SK-N-SH (cell line): ENCODE measurements around the gene RHBDL1. TPM values are rescaled to one million over a fixed set of nuclear protein-coding genes. Genes with fewer than 3 reads are reported as not detected.

Experiments
- CTCF ChIA-PET: fragments of 300-600, 350-600 bp; formaldehyde crosslinking; extraction: SDS; loops from one replicate; lab custom pipeline; 2021; lab: Yijun Ruan, JAX
- POLR2A ChIA-PET: fragments of 350-600 bp; sonication (Branson Sonifier 250); formaldehyde crosslinking; extraction: SDS; loops from one replicate; lab custom pipeline; 2020; ENCODE audit warnings: antibody characterized with exemption, inconsistent platforms; lab: Yijun Ruan, JAX
- DNase-seq: peaks from one replicate; pipeline ENCODE4 v3.0.0; 2012
- H2AFZ ChIP-seq: fragments of 200-600 bp; sonication (generic); 2 replicates; pipeline ENCODE4 v1.8.1; 2016; ENCODE audit warnings: antibody characterized with exemption, mild to moderate bottlenecking, low read depth
- H3F3A ChIP-seq: fragments of 200-600 bp; sonication (generic); replicated peaks from 2 replicates; pipeline ENCODE3; 2016; ENCODE audit warnings: antibody characterized with exemption, mild to moderate bottlenecking; ENCODE audit not compliant: insufficient read depth
- H3K27ac ChIP-seq, 2 experiments: fragments of 200-500 bp in 1 of 2; fragments of 200-600 bp in 1 of 2; sonication (Bioruptor generic) in 1 of 2; sonication (generic), shearing (Covaris generic) in 1 of 2; 2 replicates each; pipeline versions ENCODE4 v1.5.1 to v1.6.1; 2014 to 2016; ENCODE audit warnings: low read depth in 2 of 2, inconsistent platforms in 1 of 2, low read length in 1 of 2, mild to moderate bottlenecking in 1 of 2, mixed read lengths in 1 of 2
- H3K27me3 ChIP-seq: fragments of 200-600 bp; sonication (generic), shearing (Covaris generic); 2 replicates; pipeline ENCODE4 v1.6.1; 2016; ENCODE audit warnings: mixed run types; ENCODE audit not compliant: insufficient read depth
- H3K36me3 ChIP-seq, 2 experiments: fragments of 200-500 bp in 1 of 2; fragments of 200-600 bp in 1 of 2; sonication (Bioruptor generic) in 1 of 2; sonication (generic) in 1 of 2; replicated peaks in 1 of 2; 2 replicates each; pipeline versions ENCODE3 to v1.5.1; 2014 to 2016; ENCODE audit warnings: low read length in 1 of 2, mild to moderate bottlenecking in 1 of 2; ENCODE audit not compliant: insufficient read depth in 2 of 2, control insufficient read depth in 1 of 2
- H3K4me1 ChIP-seq, 2 experiments: fragments of 200-500 bp in 1 of 2; fragments of 200-600 bp in 1 of 2; sonication (Bioruptor generic) in 1 of 2; sonication (generic), shearing (Covaris generic) in 1 of 2; 2 replicates each; pipeline versions ENCODE4 v1.5.1 to v1.6.1; 2014 to 2016; ENCODE audit warnings: low read depth in 1 of 2, low read length in 1 of 2, mixed run types in 1 of 2; ENCODE audit not compliant: insufficient read depth in 2 of 2, control insufficient read depth in 1 of 2
- H3K4me2 ChIP-seq: fragments of 200-600 bp; sonication (generic), shearing (Covaris generic); 2 replicates; pipeline ENCODE4 v1.6.1; 2017; ENCODE audit warnings: mixed run types
- H3K4me3 ChIP-seq, 2 experiments: fragments of 200-500 bp in 1 of 2; fragments of 200-600 bp in 1 of 2; sonication (Bioruptor generic) in 1 of 2; sonication (generic), shearing (Covaris generic) in 1 of 2; 2 replicates each; pipeline versions ENCODE4 v1.5.1 to v1.8.1; 2014 to 2016; ENCODE audit warnings: low read depth in 2 of 2, inconsistent platforms in 1 of 2, low read length in 1 of 2, mild to moderate bottlenecking in 1 of 2, mixed read lengths in 1 of 2, moderate library complexity in 1 of 2
- H3K79me2 ChIP-seq: fragments of 200-600 bp; sonication (generic); 2 replicates; pipeline ENCODE4 v1.8.1; 2017; ENCODE audit warnings: mild to moderate bottlenecking; ENCODE audit not compliant: insufficient read depth
- H3K9ac ChIP-seq: fragments of 200-600 bp; sonication (generic); 2 replicates; pipeline ENCODE4 v1.6.1; 2017; ENCODE audit warnings: mixed run types
- H3K9me2 ChIP-seq: fragments of 200-600 bp; sonication (generic); 2 replicates; pipeline ENCODE4 v1.6.1; 2017; ENCODE audit warnings: mixed run types
- H3K9me3 ChIP-seq: fragments of 200-600 bp; sonication (generic); 2 replicates; pipeline ENCODE4 v1.6.1; 2017; ENCODE audit warnings: mixed run types, mild to moderate bottlenecking, moderate library complexity
- H4K20me1 ChIP-seq: fragments of 200-600 bp; sonication (generic); 2 replicates; pipeline ENCODE4 v1.6.1; 2017; ENCODE audit warnings: mild to moderate bottlenecking, mixed run types; ENCODE audit not compliant: insufficient read depth
- CHD2 ChIP-seq: fragments of 150-350 bp; IDR thresholded peaks from 2 replicates; pipeline ENCODE4 v1.6.1; 2018; ENCODE audit warnings: low read length; ENCODE audit not compliant: partially characterized antibody
- ELF1 ChIP-seq: IDR thresholded peaks from 2 replicates; pipeline ENCODE4 v1.4.0; 2012
- EP300 ChIP-seq, 2 experiments: IDR thresholded peaks; 2 replicates each; pipeline versions ENCODE4 v1.4.0 to v1.6.1; 2012; ENCODE audit warnings: borderline replicate concordance in 1 of 2, low read depth in 1 of 2, low read length in 1 of 2
- FOXM1 ChIP-seq: IDR thresholded peaks from 2 replicates; pipeline ENCODE4 v1.4.0; 2012; ENCODE audit warnings: low read depth, mild to moderate bottlenecking
- GABPA ChIP-seq: IDR thresholded peaks from 2 replicates; pipeline ENCODE4 v1.4.0; 2012; ENCODE audit warnings: low read depth, mild to moderate bottlenecking
- MXI1 ChIP-seq: IDR thresholded peaks from 2 replicates; pipeline ENCODE4 v1.6.1; 2012; ENCODE audit warnings: mild to moderate bottlenecking, low read depth, low read length, improper control_type of control experiment
- POLR2AphosphoS5 ChIP-seq: IDR thresholded peaks from 2 replicates; pipeline ENCODE4 v1.6.1; 2012; ENCODE audit warnings: low read depth, low read length
- RXRA ChIP-seq: IDR thresholded peaks from 2 replicates; pipeline ENCODE4 v1.4.0; 2012; ENCODE audit warnings: low read depth, mild to moderate bottlenecking, borderline replicate concordance
- SIN3A ChIP-seq: IDR thresholded peaks from 2 replicates; pipeline ENCODE4 v1.6.1; 2012; ENCODE audit warnings: low read depth, mild to moderate bottlenecking, low read length, moderate library complexity, borderline replicate concordance
- TAF1 ChIP-seq: IDR thresholded peaks from 2 replicates; pipeline ENCODE4 v1.6.1; 2012; ENCODE audit warnings: low read depth, mild to moderate bottlenecking, low read length, moderate library complexity, borderline replicate concordance
- TCF12 ChIP-seq: IDR thresholded peaks from 2 replicates; pipeline ENCODE4 v1.4.0; 2012
- TEAD4 ChIP-seq: IDR thresholded peaks from 2 replicates; pipeline ENCODE4 v1.4.0; 2012; ENCODE audit warnings: mild to moderate bottlenecking, borderline replicate concordance; ENCODE audit not compliant: insufficient read depth
- YY1 ChIP-seq: IDR thresholded peaks from 2 replicates; pipeline ENCODE4 v1.4.0; 2012; ENCODE audit warnings: low read depth, mild to moderate bottlenecking
- WGBS: methylation state at CpG from one replicate; pipeline ENCODE4 v1.1.6; 2017; ENCODE audit warnings: low lambda C conversion rate; 5-methylcytosine and 5-hydroxymethylcytosine counted together
- polyA plus RNA-seq, 3 experiments: library from polyadenylated mRNA; depleted of rRNA; stranded (reverse); fragments of >200 nt; gene quantifications; 2 replicates each; pipeline ENCODE4 v1.2.3, GENCODE V29; 2012
- TF ChIP-seq, protein P1 (sequence below): IDR thresholded peaks from 2 replicates; pipeline ENCODE4 v1.4.0; 2012; ENCODE audit warnings: low read depth
- TF ChIP-seq, protein P2 (sequence below): IDR thresholded peaks from 2 replicates; pipeline ENCODE4; 2012
- TF ChIP-seq, protein P3 (sequence below): IDR thresholded peaks from 2 replicates; pipeline ENCODE4 v1.4.0; 2012; ENCODE audit warnings: low read depth, borderline replicate concordance
- TF ChIP-seq, protein P4 (sequence below): IDR thresholded peaks from 2 replicates; pipeline ENCODE4 v1.4.0; 2012; ENCODE audit warnings: low read depth, borderline replicate concordance
- TF ChIP-seq, protein P5 (sequence below): fragments of 200-600 bp; sonication (generic); IDR thresholded peaks from 2 replicates; pipeline ENCODE4 v1.6.1; 2017; ENCODE audit warnings: antibody characterized with exemption, mild to moderate bottlenecking, moderate library complexity
- TF ChIP-seq, protein P6 (sequence below): fragments of 150-350 bp; IDR thresholded peaks from 2 replicates; pipeline ENCODE4 v1.6.1; 2016; ENCODE audit warnings: mild to moderate bottlenecking, low read depth, low read length
- TF ChIP-seq, protein P7 (sequence below): IDR thresholded peaks from 2 replicates; pipeline ENCODE4 v1.6.1; 2012; ENCODE audit warnings: mild to moderate bottlenecking, low read depth, low read length, moderate library complexity

RHBDL1 gene
- polyA plus RNA-seq, 1 of the 3 experiments (the other 2 are of a cell fraction), result 4.1 TPM

DNA sequence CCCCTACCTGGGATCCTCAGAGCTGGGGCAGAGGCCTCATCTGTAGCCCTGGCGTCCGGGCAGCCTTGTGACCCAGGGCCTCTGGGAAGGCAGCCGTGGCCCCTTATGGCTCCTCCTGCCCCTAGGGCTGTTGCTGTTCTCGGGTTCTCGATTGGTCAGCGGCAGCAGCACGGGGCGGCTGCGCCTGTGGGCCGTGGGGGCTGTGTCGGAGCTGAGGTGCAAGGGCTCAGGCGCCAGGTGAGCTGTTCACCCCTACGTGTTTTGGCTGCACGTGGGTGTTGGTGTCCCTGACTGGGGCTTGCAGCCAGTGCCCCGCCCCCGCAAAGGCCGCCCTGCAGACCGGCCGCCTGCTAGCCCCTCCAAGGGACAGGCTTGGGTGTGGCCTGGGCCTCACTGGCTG is 13.4 kb upstream of the RHBDL1 start:
- TF ChIP-seq TCF12, result no peak
- TF ChIP-seq ELF1, result no peak
- no peak for TF ChIP-seq TAF1
- TF ChIP-seq YY1, result no peak
- no peak for TF ChIP-seq SIN3A
- TF ChIP-seq, protein P1, sequence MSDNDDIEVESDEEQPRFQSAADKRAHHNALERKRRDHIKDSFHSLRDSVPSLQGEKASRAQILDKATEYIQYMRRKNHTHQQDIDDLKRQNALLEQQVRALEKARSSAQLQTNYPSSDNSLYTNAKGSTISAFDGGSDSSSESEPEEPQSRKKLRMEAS, result no peak
- TF ChIP-seq, protein P2, sequence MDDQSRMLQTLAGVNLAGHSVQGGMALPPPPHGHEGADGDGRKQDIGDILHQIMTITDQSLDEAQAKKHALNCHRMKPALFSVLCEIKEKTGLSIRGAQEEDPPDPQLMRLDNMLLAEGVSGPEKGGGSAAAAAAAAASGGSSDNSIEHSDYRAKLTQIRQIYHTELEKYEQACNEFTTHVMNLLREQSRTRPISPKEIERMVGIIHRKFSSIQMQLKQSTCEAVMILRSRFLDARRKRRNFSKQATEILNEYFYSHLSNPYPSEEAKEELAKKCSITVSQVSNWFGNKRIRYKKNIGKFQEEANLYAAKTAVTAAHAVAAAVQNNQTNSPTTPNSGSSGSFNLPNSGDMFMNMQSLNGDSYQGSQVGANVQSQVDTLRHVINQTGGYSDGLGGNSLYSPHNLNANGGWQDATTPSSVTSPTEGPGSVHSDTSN, result no peak
- no peak for TF ChIP-seq RXRA
- TF ChIP-seq, protein P3, sequence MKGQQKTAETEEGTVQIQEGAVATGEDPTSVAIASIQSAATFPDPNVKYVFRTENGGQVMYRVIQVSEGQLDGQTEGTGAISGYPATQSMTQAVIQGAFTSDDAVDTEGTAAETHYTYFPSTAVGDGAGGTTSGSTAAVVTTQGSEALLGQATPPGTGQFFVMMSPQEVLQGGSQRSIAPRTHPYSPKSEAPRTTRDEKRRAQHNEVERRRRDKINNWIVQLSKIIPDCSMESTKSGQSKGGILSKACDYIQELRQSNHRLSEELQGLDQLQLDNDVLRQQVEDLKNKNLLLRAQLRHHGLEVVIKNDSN, result no peak
- no peak for TF ChIP-seq CHD2
- TF ChIP-seq GABPA, result no peak
- no peak for TF ChIP-seq TEAD4
- TF ChIP-seq EP300 (IDR thresholded peaks at IDR 0.05; ENCODE audit: borderline replicate concordance in 1 of 2, low read depth in 1 of 2, low read length in 1 of 2), result no peak
- TF ChIP-seq, protein P4, sequence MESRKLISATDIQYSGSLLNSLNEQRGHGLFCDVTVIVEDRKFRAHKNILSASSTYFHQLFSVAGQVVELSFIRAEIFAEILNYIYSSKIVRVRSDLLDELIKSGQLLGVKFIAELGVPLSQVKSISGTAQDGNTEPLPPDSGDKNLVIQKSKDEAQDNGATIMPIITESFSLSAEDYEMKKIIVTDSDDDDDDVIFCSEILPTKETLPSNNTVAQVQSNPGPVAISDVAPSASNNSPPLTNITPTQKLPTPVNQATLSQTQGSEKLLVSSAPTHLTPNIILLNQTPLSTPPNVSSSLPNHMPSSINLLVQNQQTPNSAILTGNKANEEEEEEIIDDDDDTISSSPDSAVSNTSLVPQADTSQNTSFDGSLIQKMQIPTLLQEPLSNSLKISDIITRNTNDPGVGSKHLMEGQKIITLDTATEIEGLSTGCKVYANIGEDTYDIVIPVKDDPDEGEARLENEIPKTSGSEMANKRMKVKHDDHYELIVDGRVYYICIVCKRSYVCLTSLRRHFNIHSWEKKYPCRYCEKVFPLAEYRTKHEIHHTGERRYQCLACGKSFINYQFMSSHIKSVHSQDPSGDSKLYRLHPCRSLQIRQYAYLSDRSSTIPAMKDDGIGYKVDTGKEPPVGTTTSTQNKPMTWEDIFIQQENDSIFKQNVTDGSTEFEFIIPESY, result no peak
- no peak for TF ChIP-seq FOXM1
- TF ChIP-seq, protein P5, sequence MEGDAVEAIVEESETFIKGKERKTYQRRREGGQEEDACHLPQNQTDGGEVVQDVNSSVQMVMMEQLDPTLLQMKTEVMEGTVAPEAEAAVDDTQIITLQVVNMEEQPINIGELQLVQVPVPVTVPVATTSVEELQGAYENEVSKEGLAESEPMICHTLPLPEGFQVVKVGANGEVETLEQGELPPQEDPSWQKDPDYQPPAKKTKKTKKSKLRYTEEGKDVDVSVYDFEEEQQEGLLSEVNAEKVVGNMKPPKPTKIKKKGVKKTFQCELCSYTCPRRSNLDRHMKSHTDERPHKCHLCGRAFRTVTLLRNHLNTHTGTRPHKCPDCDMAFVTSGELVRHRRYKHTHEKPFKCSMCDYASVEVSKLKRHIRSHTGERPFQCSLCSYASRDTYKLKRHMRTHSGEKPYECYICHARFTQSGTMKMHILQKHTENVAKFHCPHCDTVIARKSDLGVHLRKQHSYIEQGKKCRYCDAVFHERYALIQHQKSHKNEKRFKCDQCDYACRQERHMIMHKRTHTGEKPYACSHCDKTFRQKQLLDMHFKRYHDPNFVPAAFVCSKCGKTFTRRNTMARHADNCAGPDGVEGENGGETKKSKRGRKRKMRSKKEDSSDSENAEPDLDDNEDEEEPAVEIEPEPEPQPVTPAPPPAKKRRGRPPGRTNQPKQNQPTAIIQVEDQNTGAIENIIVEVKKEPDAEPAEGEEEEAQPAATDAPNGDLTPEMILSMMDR, result no peak
- TF ChIP-seq, protein P6, sequence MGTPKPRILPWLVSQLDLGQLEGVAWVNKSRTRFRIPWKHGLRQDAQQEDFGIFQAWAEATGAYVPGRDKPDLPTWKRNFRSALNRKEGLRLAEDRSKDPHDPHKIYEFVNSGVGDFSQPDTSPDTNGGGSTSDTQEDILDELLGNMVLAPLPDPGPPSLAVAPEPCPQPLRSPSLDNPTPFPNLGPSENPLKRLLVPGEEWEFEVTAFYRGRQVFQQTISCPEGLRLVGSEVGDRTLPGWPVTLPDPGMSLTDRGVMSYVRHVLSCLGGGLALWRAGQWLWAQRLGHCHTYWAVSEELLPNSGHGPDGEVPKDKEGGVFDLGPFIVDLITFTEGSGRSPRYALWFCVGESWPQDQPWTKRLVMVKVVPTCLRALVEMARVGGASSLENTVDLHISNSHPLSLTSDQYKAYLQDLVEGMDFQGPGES, result no peak
- no peak for TF ChIP-seq MXI1
- TF ChIP-seq, protein P7, sequence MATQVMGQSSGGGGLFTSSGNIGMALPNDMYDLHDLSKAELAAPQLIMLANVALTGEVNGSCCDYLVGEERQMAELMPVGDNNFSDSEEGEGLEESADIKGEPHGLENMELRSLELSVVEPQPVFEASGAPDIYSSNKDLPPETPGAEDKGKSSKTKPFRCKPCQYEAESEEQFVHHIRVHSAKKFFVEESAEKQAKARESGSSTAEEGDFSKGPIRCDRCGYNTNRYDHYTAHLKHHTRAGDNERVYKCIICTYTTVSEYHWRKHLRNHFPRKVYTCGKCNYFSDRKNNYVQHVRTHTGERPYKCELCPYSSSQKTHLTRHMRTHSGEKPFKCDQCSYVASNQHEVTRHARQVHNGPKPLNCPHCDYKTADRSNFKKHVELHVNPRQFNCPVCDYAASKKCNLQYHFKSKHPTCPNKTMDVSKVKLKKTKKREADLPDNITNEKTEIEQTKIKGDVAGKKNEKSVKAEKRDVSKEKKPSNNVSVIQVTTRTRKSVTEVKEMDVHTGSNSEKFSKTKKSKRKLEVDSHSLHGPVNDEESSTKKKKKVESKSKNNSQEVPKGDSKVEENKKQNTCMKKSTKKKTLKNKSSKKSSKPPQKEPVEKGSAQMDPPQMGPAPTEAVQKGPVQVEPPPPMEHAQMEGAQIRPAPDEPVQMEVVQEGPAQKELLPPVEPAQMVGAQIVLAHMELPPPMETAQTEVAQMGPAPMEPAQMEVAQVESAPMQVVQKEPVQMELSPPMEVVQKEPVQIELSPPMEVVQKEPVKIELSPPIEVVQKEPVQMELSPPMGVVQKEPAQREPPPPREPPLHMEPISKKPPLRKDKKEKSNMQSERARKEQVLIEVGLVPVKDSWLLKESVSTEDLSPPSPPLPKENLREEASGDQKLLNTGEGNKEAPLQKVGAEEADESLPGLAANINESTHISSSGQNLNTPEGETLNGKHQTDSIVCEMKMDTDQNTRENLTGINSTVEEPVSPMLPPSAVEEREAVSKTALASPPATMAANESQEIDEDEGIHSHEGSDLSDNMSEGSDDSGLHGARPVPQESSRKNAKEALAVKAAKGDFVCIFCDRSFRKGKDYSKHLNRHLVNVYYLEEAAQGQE, result no peak
- TF ChIP-seq POLR2AphosphoS5, result no peak
- Histone ChIP-seq H3K9me3 (no peaks in the 10 kb centered on the region), H3K4me3 (no peak overlapping the region), H4K20me1 (no peaks in the 10 kb centered on the region), H3K27me3 (no peaks in the 10 kb centered on the region), H3K4me2 (no peak overlapping the region), H3F3A (no peaks in the 10 kb centered on the region), H3K79me2 (no peaks in the 10 kb centered on the region), H3K4me1 (peaks cover 3 to 35% of the 10 kb centered on the region in 2 experiments; a peak in 3 of 4 replicates), H3K36me3 (peaks cover 0 to 39% of the 10 kb centered on the region in 2 experiments), H3K27ac (peak overlapping the region in 1 of 2 experiments; percentile 79; a peak in 1 of 4 replicates), H3K9me2 (no peaks in the 10 kb centered on the region), H3K9ac (no peak overlapping the region), H2AFZ (no peak overlapping the region)
- CTCF ChIA-PET, result interaction anchor here (0.6 to 6.7 kb wide), 7 partner anchors 12 to 80 kb away, joined by 3 to 92 read pairs (median 11); partner anchors contain the start of genes RHBDL1, STUB1 and WDR90
- POLR2A ChIA-PET, result interaction anchor here (1.3 kb wide), 2 partner anchors 14 to 17 kb away, joined by 5 read pairs; no protein-coding TSS in a partner anchor
- WGBS, result no CpG with 5 or more reads among the region's 19 CpGs
- DNase-seq, result no peak
